B cell (primary cell): ENCODE measurements around the gene GSG1L.

Experiments used
- CTCF ChIP-seq: fragments of 200-600 bp; IDR thresholded peaks from one replicate; pipeline ENCODE4 v1.8.0; 2022; ENCODE audit warnings: antibody characterized with exemption, mild to moderate bottlenecking
- EZH2 ChIP-seq: IDR thresholded peaks from 2 replicates; pipeline ENCODE4 v1.6.1; 2012; ENCODE audit warnings: borderline replicate concordance, low read depth, mild to moderate bottlenecking, moderate library complexity, low read length; ENCODE audit not compliant: insufficient read depth, poor library complexity, severe bottlenecking

GRCh38 chr16:27841911-27842310 lies 221.6 kb downstream of the GSG1L start:
- TF ChIP-seq CTCF: no peak
- TF ChIP-seq EZH2: no peak
